Heart right ventricle (tissue), 16 donors: ENCODE data around the gene NME5. TPM values are rescaled to one million over a fixed set of nuclear protein-coding genes. Genes with fewer than 3 reads are reported as not detected.
"Not testable (repeated sequence)": the region's sequence is repeated elsewhere in the genome, so short reads cannot be mapped to it uniquely, and the experiment has no call there.

Source experiments
- ATAC-seq, 8 donors: fragments of 200-7000 bp; cut with Tn5 transposase; one replicate each; pipeline ENCODE4 v1.9.1; 2020; ENCODE audit warnings: mild to moderate bottlenecking in 8 of 8, moderate library complexity in 8 of 8, moderate number of reproducible peaks in 1 of 8
- DNase-seq, 2 donors: peaks; one replicate each; pipeline ENCODE4 v3.0.0-alpha.2; 2020
- H3K27ac ChIP-seq, 10 donors: fragments of 200-600 bp; sonication (generic) in 2 of 10; one replicate each; pipeline versions ENCODE4 v1.5.0 to v1.8.0; 2020 to 2022; ENCODE audit warnings: mild to moderate bottlenecking in 3 of 10
- H3K27me3 ChIP-seq, 7 donors: fragments of 200-600 bp; one replicate each; pipeline ENCODE4 v1.8.0; 2021 to 2022; ENCODE audit warnings: mild to moderate bottlenecking in 2 of 7
- H3K36me3 ChIP-seq, 9 donors: fragments of 200-600 bp; sonication (generic) in 1 of 9; one replicate each; pipeline versions ENCODE4 v1.5.0 to v1.8.0; 2020 to 2022; ENCODE audit warnings: mild to moderate bottlenecking in 2 of 9
- H3K4me1 ChIP-seq, 9 donors: fragments of 200-600 bp; sonication (generic) in 1 of 9; one replicate each; pipeline versions ENCODE4 v1.5.0 to v1.8.0; 2020 to 2022; ENCODE audit warnings: mild to moderate bottlenecking in 4 of 9
- H3K4me3 ChIP-seq, 10 donors: fragments of 200-600 bp; sonication (generic) in 2 of 10; one replicate each; pipeline versions ENCODE4 v1.5.0 to v1.8.0; 2020 to 2022; ENCODE audit warnings: mild to moderate bottlenecking in 7 of 10, moderate library complexity in 2 of 10
- H3K9me3 ChIP-seq, 11 donors: fragments of 200-600 bp in 10 of 11; sonication (generic) in 2 of 11; one replicate each; pipeline versions ENCODE4 v1.5.0 to v1.8.0; 2013 to 2022; ENCODE audit warnings: mild to moderate bottlenecking in 2 of 11, control low read depth in 1 of 11, moderate library complexity in 1 of 11
- WGBS, 2 donors: extraction: QIAGEN DNeasy Blood & Tissue Kit; methylation state at CpG; one replicate each; pipeline ENCODE4 v1.1.7; 2013; ENCODE audit warnings: inconsistent platforms in 1 of 2; 5-methylcytosine and 5-hydroxymethylcytosine counted together
- intact Hi-C, 10 donors: fragments of 100-400 bp; cut with DNase I; formaldehyde crosslinking; loops; one replicate each; pipeline versions ENCODE4 v1.11.1 to v1.14.2; 2022
- polyA plus RNA-seq, 2 donors: library from polyadenylated mRNA; stranded (reverse); fragments of 200-250 nt; gene quantifications; one replicate each; pipeline ENCODE4 v1.2.3, GENCODE V29; 2013
- total RNA-seq, 10 donors: library from RNA; stranded (reverse); fragmentation: NEBNext Ultra II Directional in 3 of 10; extraction: Animal tissue kit (Norgen Biotek cat#: 25700) in 3 of 10; gene quantifications; one replicate each; pipeline versions ENCODE4 v1.2.1 to v1.2.4, GENCODE V29; 2021 to 2023
- TF ChIP-seq, protein P1 (sequence below), 9 donors: fragments of 200-600 bp; sonication (generic) in 2 of 9; IDR thresholded peaks; one replicate each; pipeline versions ENCODE4 v1.5.0 to v1.8.0; 2021 to 2022; ENCODE audit warnings: antibody characterized with exemption in 9 of 9, mild to moderate bottlenecking in 5 of 9, moderate library complexity in 1 of 9
- donor health status: Arrhythmogenic right ventricular cardiomyopathy.
- donor health status: ischemic (EF 13 %, LVEDD 7.1; RV severe dilation, severe dysfunction).
- donor health status: healthy with polysubstance abuse.
- donor health status: DM: no; HTN: yes; CAD: no.
- donor health status: DM: no; HTN: no; CAD: no.
- donor health status: ischemic (EF 25% LVEDD 6.9; RV normal size, moderate dysfunction).
- donor health status: ischemic (EF 25% LVEDD 5.7; RV mildly dilated, moderate dysfunction).
- donor health status: healthy.
- donor health status: DM: yes; HTN: yes; CAD: no.
- donor health status: Ischemic cardiomyopathy.
- donor health status: ischemic (EF 35%, LVEDD 5.7; RV mildly dilated, moderate dysfunction).
- donor health status: nonischemic (EF 11% LVEDD 7.7; RV severe dilation, severe dysfunction).
- donor health status: DM: yes; HTN: yes; CAD: no.
- donor health status: PGD.
- donor health status: ischemic (EF 29% LVEDD 5.4; RV normal size, mild dysfunction).
- donor health status: nonischemic (EF 23%, LVEDD 6.1; RV moderate dilation, normal function).

NME5 gene
- total and polyA plus RNA-seq, 12 donors = 2.0 to 9.4 (median 3.9) TPM

DNA sequence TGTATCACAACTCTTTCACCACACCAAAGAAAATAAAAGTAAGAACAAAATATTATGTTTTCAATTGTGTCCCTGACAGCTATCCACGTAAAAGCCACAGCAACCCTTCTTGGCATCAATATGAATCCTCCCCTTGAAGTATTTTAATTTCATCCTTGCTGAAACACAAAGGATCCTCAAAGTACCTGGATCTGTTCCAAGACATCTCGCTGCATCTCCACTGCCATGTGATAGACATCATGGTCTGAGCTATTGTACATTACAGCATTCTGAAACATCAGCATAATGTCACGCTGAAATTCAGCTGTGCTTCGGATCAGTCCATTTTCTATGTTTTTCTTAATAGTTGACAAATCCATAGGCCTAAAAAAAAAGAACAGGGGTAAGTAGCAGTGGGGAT lies 21.5 kb upstream of the NME5 start:
- H3K4me3 ChIP-seq = no peak overlapping the region
- DNase-seq (no peak), ATAC-seq (no peak)
- H3K27me3 ChIP-seq = no peaks in the 10 kb centered on the region
- no peak overlapping the region for H3K27ac ChIP-seq
- 89 to 93% methylated on average over 4 of the region's 4 CpGs for WGBS, 2 donors
- TF ChIP-seq, protein P1, sequence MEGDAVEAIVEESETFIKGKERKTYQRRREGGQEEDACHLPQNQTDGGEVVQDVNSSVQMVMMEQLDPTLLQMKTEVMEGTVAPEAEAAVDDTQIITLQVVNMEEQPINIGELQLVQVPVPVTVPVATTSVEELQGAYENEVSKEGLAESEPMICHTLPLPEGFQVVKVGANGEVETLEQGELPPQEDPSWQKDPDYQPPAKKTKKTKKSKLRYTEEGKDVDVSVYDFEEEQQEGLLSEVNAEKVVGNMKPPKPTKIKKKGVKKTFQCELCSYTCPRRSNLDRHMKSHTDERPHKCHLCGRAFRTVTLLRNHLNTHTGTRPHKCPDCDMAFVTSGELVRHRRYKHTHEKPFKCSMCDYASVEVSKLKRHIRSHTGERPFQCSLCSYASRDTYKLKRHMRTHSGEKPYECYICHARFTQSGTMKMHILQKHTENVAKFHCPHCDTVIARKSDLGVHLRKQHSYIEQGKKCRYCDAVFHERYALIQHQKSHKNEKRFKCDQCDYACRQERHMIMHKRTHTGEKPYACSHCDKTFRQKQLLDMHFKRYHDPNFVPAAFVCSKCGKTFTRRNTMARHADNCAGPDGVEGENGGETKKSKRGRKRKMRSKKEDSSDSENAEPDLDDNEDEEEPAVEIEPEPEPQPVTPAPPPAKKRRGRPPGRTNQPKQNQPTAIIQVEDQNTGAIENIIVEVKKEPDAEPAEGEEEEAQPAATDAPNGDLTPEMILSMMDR (IDR thresholded peaks at IDR 0.05) = no peak
- intact Hi-C loops = no loop called here
- H3K4me1 ChIP-seq = no peaks in the 10 kb centered on the region
- peaks cover 0 to 100% (median 86%) of the 10 kb centered on the region in 9 donors for H3K36me3 ChIP-seq
- no peaks in the 10 kb centered on the region for H3K9me3 ChIP-seq

DNA sequence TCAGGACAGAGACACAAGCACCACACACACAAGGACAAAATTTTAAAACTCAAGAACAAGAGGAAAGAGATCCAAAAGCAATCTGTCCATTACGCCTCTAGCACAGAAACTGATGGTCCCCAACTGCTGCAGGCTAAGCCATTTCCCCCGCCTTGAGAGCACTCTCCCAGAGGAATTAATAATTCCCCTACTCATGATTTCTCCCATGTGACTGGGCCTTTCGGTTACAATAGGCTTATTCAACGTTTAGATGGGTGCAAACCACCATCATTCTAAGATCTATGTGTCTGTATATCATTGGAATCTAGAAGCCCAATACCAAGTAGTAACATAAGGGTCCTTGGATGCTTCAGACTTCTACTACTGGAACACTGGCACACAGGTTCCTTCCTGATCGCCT lies 20.4 kb upstream of the NME5 start:
- Histone ChIP-seq H3K4me3 (no peak overlapping the region), H3K9me3 (no peaks in the 10 kb centered on the region), H3K4me1 (no peaks in the 10 kb centered on the region), H3K27me3 (no peaks in the 10 kb centered on the region), H3K27ac (no peak overlapping the region), H3K36me3 (peaks cover 0 to 91% (median 78%) of the 10 kb centered on the region in 9 donors)
- 90 to 92% methylated on average over 5 of the region's 5 CpGs for WGBS, 2 donors
- DNase-seq (no peak), ATAC-seq (no peak)
- intact Hi-C loops = no loop called here
- TF ChIP-seq, protein P1 (IDR thresholded peaks at IDR 0.05) = no peak

DNA sequence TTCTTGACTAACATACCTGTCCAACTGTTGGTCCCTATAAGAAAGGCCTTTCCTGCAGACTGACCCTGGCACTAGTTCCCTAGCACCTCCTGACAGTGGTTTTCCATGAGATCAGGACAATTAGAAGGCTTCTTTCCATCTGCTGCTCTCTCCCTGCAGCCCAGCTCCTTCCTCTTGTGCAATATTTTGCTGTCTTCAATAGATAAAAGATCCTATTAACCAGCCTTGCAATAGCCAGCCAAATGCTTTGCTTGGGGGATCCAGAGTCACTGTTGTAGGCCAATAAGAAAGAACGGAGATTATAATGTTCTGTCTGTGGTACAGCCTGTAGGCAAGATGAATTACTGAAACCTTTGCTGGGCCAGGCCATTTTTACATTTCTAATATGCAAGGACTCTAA lies 18.4 kb upstream of the NME5 start:
- 89 to 98% methylated on average over 1 of the region's 1 CpG for WGBS, 2 donors
- no peak for ATAC-seq

DNA sequence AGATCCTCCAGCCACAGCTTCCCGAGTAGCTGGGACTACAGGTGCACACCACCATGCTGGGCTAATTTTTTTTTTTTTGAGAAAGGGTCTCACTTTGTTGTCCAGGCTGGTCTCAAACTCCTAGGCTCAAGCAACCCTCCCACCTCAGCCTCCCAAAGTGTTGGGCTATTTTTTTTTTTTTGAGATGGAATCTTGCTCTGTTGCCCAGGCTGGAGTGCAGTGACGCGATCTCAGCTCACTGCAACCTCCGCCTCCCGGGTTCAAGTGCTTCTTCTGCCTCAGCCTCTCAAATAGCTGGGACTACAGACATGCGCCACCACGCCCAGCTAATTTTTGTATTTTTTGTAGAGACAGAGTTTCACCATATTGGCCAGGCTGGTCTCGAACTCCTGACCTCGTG lies 16.7 kb upstream of the NME5 start:
- H3K27ac ChIP-seq, intact Hi-C loops: not testable (repeated sequence)
- peaks cover 0 to 54% (median 41%) of the 10 kb centered on the region in 9 donors for H3K36me3 ChIP-seq

More for the DNA sequence above, 18.4 kb upstream of the NME5 start:
- no peak for DNase-seq
- intact Hi-C loops = no loop called here
- Histone ChIP-seq H3K4me3 (no peak overlapping the region), H3K9me3 (no peaks in the 10 kb centered on the region), H3K27ac (no peak overlapping the region), H3K36me3 (peaks cover 0 to 70% (median 57%) of the 10 kb centered on the region in 9 donors), H3K27me3 (no peaks in the 10 kb centered on the region), H3K4me1 (no peaks in the 10 kb centered on the region)
- TF ChIP-seq, protein P1 (IDR thresholded peaks at IDR 0.05) = no peak

DNA sequence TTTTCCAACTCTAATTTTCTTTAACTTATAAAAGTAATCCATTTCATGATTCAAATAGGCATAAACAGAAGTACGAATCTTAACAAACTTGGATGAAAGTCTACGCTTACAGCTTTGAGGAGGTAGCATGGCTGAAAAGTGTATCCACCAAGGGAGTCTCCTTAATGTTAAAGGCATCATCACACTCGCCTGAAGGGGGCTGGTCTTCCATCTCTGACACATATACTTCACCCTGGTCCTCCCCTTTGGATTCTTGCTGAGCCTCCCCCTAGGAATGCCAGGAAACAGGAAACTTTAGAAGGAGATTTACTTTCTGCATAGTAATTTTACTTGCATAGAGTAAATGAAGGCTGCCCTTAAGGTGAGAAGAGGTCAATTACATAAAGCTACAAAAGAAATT lies 10.3 kb upstream of the NME5 start:
- H3K9me3 ChIP-seq = no peaks in the 10 kb centered on the region
- TF ChIP-seq, protein P1 (IDR thresholded peaks at IDR 0.05) = no peak
- no peak overlapping the region for H3K4me3 ChIP-seq
- no peaks in the 10 kb centered on the region for H3K27me3 ChIP-seq
- intact Hi-C loops = loop anchor here in 1 of 10 donors (10.0 kb wide), 1 partner anchor 505 kb away; no protein-coding TSS in a partner anchor
- no peak for ATAC-seq
- 57 to 68% methylated on average over 3 of the region's 3 CpGs for WGBS, 2 donors
- H3K36me3 ChIP-seq = no peaks in the 10 kb centered on the region
- no peak overlapping the region for H3K27ac ChIP-seq
- no peak for DNase-seq
- peaks cover 0 to 6% (median 0%) of the 10 kb centered on the region in 9 donors for H3K4me1 ChIP-seq

More for the DNA sequence above, 16.7 kb upstream of the NME5 start:
- not testable (repeated sequence) for H3K27me3 ChIP-seq, H3K4me3 ChIP-seq, ATAC-seq, H3K9me3 ChIP-seq, DNase-seq, H3K4me1 ChIP-seq
- WGBS, 2 donors = 99% methylated on average over 9 of the region's 9 CpGs
